ENCODE results near the gene FAM186B. TPM values are rescaled to one million over a fixed set of nuclear protein-coding genes. Genes with fewer than 3 reads are reported as not detected.

FAM186B gene
- total RNA-seq, 1 experiment from 2014 or later: 1.3 TPM

DNA sequence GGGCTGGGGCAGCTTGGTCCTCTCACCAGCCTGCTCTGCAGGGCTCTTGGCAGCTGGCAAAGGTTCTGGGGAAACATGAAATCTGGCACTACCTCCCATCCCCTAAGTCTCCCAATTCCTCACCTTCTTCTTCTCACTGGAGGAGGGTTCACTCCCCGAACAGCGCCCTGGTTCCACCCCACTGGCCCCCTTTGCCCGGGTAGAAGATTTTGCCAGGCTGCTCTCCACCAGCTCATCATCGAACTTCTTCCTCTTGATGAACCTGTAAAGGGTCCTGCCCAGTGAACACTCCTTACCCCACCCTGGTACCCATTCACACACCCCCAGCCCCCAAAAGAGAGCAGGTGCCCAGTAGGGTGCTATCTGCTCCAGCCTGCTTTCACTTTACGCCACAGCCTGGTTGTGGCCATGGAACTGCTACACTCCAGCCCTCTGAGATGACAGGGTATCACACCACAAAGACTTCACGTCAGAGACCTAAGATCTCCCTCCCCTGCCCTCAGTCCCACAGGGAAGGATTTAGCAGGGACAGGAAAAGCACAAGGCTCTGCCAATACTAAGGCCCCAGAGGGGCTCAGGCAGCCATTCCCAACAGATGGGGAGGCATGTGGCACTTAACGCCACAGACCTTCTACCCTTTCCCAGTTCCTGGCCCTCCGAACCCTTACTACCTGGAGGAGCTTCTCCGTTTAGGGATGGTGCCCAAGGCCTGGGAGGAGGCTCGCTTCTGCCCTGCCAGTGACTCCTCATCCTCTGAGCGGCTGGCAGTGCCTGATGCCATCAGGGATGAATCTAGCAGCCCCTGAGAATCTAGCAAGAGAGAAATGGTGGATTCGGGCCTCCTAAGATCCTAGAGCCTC is 39.8 kb downstream of the FAM186B start:
- H3K9me2 ChIP-seq (ENCODE audit: insufficient read depth): no peaks in the 10 kb centered on the region
- ChIA-PET CTCF (no interaction called here), POLR2A (ENCODE audit: unreplicated experiment) (interaction anchor here (0.7 kb wide), 1 partner anchor 323 kb away, joined by 3 read pairs; no protein-coding TSS in a partner anchor)
- H3K9me3 ChIP-seq (ENCODE audit: insufficient read depth, low read depth): no peaks in the 10 kb centered on the region
- DNase-seq: no peak
- peaks cover 28% of the 10 kb centered on the region; the same call in 1 of the 2 replicates for H3K36me3 ChIP-seq (ENCODE audit: low read depth)
- no peaks in the 10 kb centered on the region; the same call in 1 of the 2 replicates for H4K20me1 ChIP-seq (ENCODE audit: insufficient read depth)
- TF ChIP-seq EZH2 (IDR thresholded peaks at IDR 0.05; ENCODE audit: low read depth): no peak
- TF ChIP-seq, protein P1, sequence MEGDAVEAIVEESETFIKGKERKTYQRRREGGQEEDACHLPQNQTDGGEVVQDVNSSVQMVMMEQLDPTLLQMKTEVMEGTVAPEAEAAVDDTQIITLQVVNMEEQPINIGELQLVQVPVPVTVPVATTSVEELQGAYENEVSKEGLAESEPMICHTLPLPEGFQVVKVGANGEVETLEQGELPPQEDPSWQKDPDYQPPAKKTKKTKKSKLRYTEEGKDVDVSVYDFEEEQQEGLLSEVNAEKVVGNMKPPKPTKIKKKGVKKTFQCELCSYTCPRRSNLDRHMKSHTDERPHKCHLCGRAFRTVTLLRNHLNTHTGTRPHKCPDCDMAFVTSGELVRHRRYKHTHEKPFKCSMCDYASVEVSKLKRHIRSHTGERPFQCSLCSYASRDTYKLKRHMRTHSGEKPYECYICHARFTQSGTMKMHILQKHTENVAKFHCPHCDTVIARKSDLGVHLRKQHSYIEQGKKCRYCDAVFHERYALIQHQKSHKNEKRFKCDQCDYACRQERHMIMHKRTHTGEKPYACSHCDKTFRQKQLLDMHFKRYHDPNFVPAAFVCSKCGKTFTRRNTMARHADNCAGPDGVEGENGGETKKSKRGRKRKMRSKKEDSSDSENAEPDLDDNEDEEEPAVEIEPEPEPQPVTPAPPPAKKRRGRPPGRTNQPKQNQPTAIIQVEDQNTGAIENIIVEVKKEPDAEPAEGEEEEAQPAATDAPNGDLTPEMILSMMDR (conservative IDR thresholded peaks at IDR 0.05): no peak
- H3K4me3 ChIP-seq: no peak overlapping the region
- BruUV-seq (replicated peaks): no TSS peak
- peaks cover 9% of the 10 kb centered on the region; the same call in 1 of the 2 replicates for H3F3A ChIP-seq (ENCODE audit: insufficient read depth, low read depth)
- no peak overlapping the region for H2AFZ ChIP-seq
- H3K79me2 ChIP-seq (ENCODE audit: low read depth): peaks cover 39% of the 10 kb centered on the region
- H3K27me3 ChIP-seq (ENCODE audit: insufficient read depth, low read depth): no peaks in the 10 kb centered on the region
- peaks cover 10% of the 10 kb centered on the region; the same call in 1 of the 2 replicates for H3K4me1 ChIP-seq (replicated peaks; ENCODE audit: insufficient read depth)
- intact Hi-C loops (cut with micrococcal nuclease; ENCODE audit: unreplicated experiment): loop anchor here (5.0 kb wide), 1 partner anchor 198 kb away; the partner anchor contains the start of gene SPATS2
- no peak overlapping the region for H3K27ac ChIP-seq
- no peak overlapping the region for H3K4me2 ChIP-seq

DNA sequence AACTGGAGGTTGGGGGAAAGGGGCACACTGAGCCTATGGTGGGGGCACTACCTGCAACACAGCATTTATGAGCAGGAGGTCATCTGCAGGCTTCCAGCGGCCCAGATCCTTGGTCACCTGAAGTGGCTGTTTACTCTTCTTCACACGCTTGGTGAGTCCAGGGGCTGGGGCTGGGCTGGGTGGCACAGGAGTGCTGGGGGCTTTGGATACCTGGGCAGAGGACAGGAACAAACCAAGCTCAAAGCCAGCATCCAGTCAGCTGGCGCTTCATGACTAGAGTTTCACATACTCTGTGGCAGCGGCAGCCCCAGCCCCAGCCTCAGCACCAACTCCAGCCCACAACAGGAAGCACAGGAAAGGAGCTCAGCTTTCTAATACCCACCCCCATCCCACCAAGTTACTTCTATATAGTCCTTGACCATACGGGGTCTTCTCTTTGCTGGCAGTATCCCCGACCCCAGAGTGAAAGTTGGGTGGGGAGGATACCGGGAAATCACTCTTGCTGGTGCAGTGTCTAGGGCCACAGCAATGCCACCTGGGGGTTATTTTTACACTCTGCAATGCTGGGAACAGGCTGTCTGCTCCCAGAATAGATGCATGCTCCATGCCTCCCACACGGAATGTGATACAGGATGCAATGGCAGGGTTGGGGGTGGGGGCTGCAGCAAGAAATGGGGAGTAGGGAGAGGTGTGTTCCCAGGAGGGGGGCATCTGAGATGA is 40.6 kb downstream of the FAM186B start:
- Histone ChIP-seq H3K4me1 (replicated peaks; ENCODE audit: insufficient read depth) (peaks cover 10% of the 10 kb centered on the region; the same call in 1 of the 2 replicates), H3K9me3 (ENCODE audit: insufficient read depth, low read depth) (no peaks in the 10 kb centered on the region), H3K79me2 (ENCODE audit: low read depth) (peaks cover 33% of the 10 kb centered on the region), H4K20me1 (ENCODE audit: insufficient read depth) (no peaks in the 10 kb centered on the region; the same call in 1 of the 2 replicates), H3K27ac (no peak overlapping the region), H3K4me2 (no peak overlapping the region), H3K27me3 (ENCODE audit: insufficient read depth, low read depth) (no peaks in the 10 kb centered on the region), H3K9me2 (ENCODE audit: insufficient read depth) (no peaks in the 10 kb centered on the region), H3K36me3 (ENCODE audit: low read depth) (peaks cover 30% of the 10 kb centered on the region; the same call in 1 of the 2 replicates), H2AFZ (no peak overlapping the region), H3F3A (ENCODE audit: insufficient read depth, low read depth) (peaks cover 9% of the 10 kb centered on the region; the same call in 1 of the 2 replicates), H3K4me3 (no peak overlapping the region)
- intact Hi-C loops (cut with micrococcal nuclease; ENCODE audit: unreplicated experiment): loop anchor here (5.0 kb wide), 1 partner anchor 198 kb away; the partner anchor contains the start of gene SPATS2
- BruUV-seq (replicated peaks): no TSS peak
- TF ChIP-seq EZH2 (IDR thresholded peaks at IDR 0.05; ENCODE audit: low read depth): no peak
- TF ChIP-seq, protein P1 (conservative IDR thresholded peaks at IDR 0.05): no peak
- no peak for DNase-seq
- POLR2A ChIA-PET (ENCODE audit: unreplicated experiment): interaction anchor here (0.7 kb wide), 1 partner anchor 323 kb away, joined by 3 read pairs; no protein-coding TSS in a partner anchor
- CTCF ChIA-PET: no interaction called here

All from PC-9 (cell line).